GM23338 (cell line): ENCODE results near the gene EIF4A2. TPM values are rescaled to one million over a fixed set of nuclear protein-coding genes. Genes with fewer than 3 reads are reported as not detected.

Experiments
- ATAC-seq: fragments of 200-7000 bp; cut with Tn5 transposase; 3 replicates; pipeline ENCODE4 v1.9.1; 2020
- DNase-seq: peaks from one replicate; pipeline ENCODE4 v3.0.0-alpha.2; 2015; ENCODE audit warnings: low spot score
- H2AFZ ChIP-seq: fragments of 200-600 bp; sonication (generic); 2 replicates; pipeline ENCODE4 v1.8.0; 2016; ENCODE audit warnings: antibody characterized with exemption, mild to moderate bottlenecking, moderate library complexity
- H3F3A ChIP-seq: fragments of 200-600 bp; sonication (generic); replicated peaks from 2 replicates; pipeline ENCODE4 v1.8.0; 2017; ENCODE audit warnings: antibody characterized with exemption, mixed run types, low read depth
- H3K27ac ChIP-seq: fragments of 200-600 bp; sonication (generic); 2 replicates; pipeline ENCODE4 v1.6.1; 2016; ENCODE audit warnings: low read depth
- H3K27me3 ChIP-seq: fragments of 200-600 bp; sonication (generic); 2 replicates; pipeline ENCODE4 v1.8.0; 2016; ENCODE audit warnings: mild to moderate bottlenecking, mixed run types, moderate library complexity; ENCODE audit not compliant: insufficient read depth
- H3K36me3 ChIP-seq: fragments of 200-600 bp; sonication (generic); 2 replicates; pipeline ENCODE4 v1.8.0; 2016; ENCODE audit warnings: mild to moderate bottlenecking; ENCODE audit not compliant: insufficient read depth
- H3K4me1 ChIP-seq: fragments of 200-600 bp; sonication (generic); 2 replicates; pipeline ENCODE4 v1.8.0; 2016; ENCODE audit warnings: mild to moderate bottlenecking, moderate library complexity; ENCODE audit not compliant: insufficient read depth
- H3K4me2 ChIP-seq: fragments of 200-600 bp; sonication (generic); 2 replicates; pipeline ENCODE4 v1.7.1; 2017; ENCODE audit warnings: mixed run types
- H3K4me3 ChIP-seq: fragments of 200-600 bp; sonication (generic); 2 replicates; pipeline ENCODE4 v1.6.1; 2016; ENCODE audit warnings: mixed run types
- H3K79me2 ChIP-seq: fragments of 200-600 bp; sonication (generic); replicated peaks from 2 replicates; pipeline ENCODE4 v1.8.0; 2017; ENCODE audit warnings: mild to moderate bottlenecking; ENCODE audit not compliant: insufficient read depth
- H3K9me2 ChIP-seq: fragments of 200-600 bp; sonication (generic); 2 replicates; pipeline ENCODE4 v1.8.0; 2017; ENCODE audit not compliant: insufficient read depth
- H4K20me1 ChIP-seq: fragments of 200-600 bp; sonication (generic); replicated peaks from 2 replicates; pipeline ENCODE4 v1.8.0; 2017; ENCODE audit warnings: mild to moderate bottlenecking; ENCODE audit not compliant: insufficient read depth
- H3K27ac Mint-ChIP-seq: 2 replicates; pipeline ENCODE4 v1.8.0; 2020; ENCODE audit warnings: inconsistent platforms, mild to moderate bottlenecking, moderate library complexity, mixed read lengths
- H3K27me3 Mint-ChIP-seq: 3 replicates; pipeline ENCODE4 v1.8.0; 2022; ENCODE audit warnings: low read depth, mild to moderate bottlenecking, moderate library complexity, mixed read lengths, inconsistent platforms; ENCODE audit not compliant: insufficient read depth, poor library complexity
- H3K36me3 Mint-ChIP-seq: 3 replicates; pipeline ENCODE4 v1.8.0; 2021; ENCODE audit warnings: low read depth, mild to moderate bottlenecking, inconsistent platforms, moderate library complexity, mixed read lengths
- H3K4me1 Mint-ChIP-seq: 3 replicates; pipeline ENCODE4 v1.8.0; 2020; ENCODE audit warnings: mild to moderate bottlenecking, inconsistent platforms, mixed read lengths
- H3K4me3 Mint-ChIP-seq: 3 replicates; pipeline ENCODE4 v1.8.0; 2021; ENCODE audit warnings: moderate library complexity, mild to moderate bottlenecking, inconsistent platforms, mixed read lengths
- H3K9me3 Mint-ChIP-seq: 3 replicates; pipeline ENCODE4 v1.8.0; 2020; ENCODE audit warnings: moderate library complexity, mild to moderate bottlenecking, inconsistent platforms, mixed read lengths
- CREB1 ChIP-seq: fragments of 250-450 bp; sonication (Bioruptor Pico); IDR thresholded peaks from 2 replicates; pipeline ENCODE4 v1.5.0; 2020; ENCODE audit warnings: low read depth, mild to moderate bottlenecking, moderate library complexity
- CTCF ChIP-seq, 2 experiments: fragments of 200-600 bp in 1 of 2; sonication (generic) in 1 of 2; conservative IDR thresholded peaks; 2 replicates each; pipeline versions ENCODE4 v1.5.1 to v1.6.1; 2016 to 2017; ENCODE audit warnings: antibody characterized with exemption in 2 of 2, low read depth in 2 of 2, mild to moderate bottlenecking in 2 of 2, moderate library complexity in 1 of 2
- ETS1 ChIP-seq: IDR thresholded peaks from 2 replicates; pipeline ENCODE4 v1.6.1; 2016; ENCODE audit warnings: antibody characterized with exemption
- EZH2 ChIP-seq: fragments of 200-600 bp; sonication (generic); IDR thresholded peaks from one replicate; pipeline ENCODE4 v1.8.0; 2017; ENCODE audit warnings: antibody characterized with exemption, mild to moderate bottlenecking, low read depth; ENCODE audit not compliant: unreplicated experiment
- EZH2phosphoT487 ChIP-seq: fragments of 200-600 bp; sonication (generic); IDR thresholded peaks from one replicate; pipeline ENCODE4 v1.8.1; 2018; ENCODE audit warnings: antibody characterized with exemption; ENCODE audit not compliant: unreplicated experiment
- JUNB ChIP-seq: IDR thresholded peaks from one replicate; pipeline ENCODE4 v1.6.1; 2016; ENCODE audit warnings: antibody characterized with exemption; ENCODE audit not compliant: unreplicated experiment
- NANOG ChIP-seq: IDR thresholded peaks from 2 replicates; pipeline ENCODE4 v1.6.1; 2016; ENCODE audit warnings: antibody characterized with exemption, borderline replicate concordance
- POLR2AphosphoS5 ChIP-seq: IDR thresholded peaks from 2 replicates; pipeline ENCODE4 v1.6.1; 2016; ENCODE audit warnings: antibody characterized with exemption, low read depth
- REST ChIP-seq: IDR thresholded peaks from one replicate; pipeline ENCODE4 v1.6.1; 2018; ENCODE audit warnings: antibody characterized with exemption; ENCODE audit not compliant: unreplicated experiment
- STAT1 ChIP-seq: IDR thresholded peaks from one replicate; pipeline ENCODE4 v1.6.1; 2016; ENCODE audit warnings: antibody characterized with exemption; ENCODE audit not compliant: unreplicated experiment
- ZNF114 ChIP-seq: fragments of 250-450 bp; sonication (Bioruptor Pico); IDR thresholded peaks from 2 replicates; pipeline ENCODE4 v1.5.0; 2020; ENCODE audit warnings: mild to moderate bottlenecking, moderate library complexity
- ZNF331 ChIP-seq: fragments of 250-450 bp; sonication (Bioruptor Pico); IDR thresholded peaks from 2 replicates; pipeline ENCODE4 v1.5.0; 2020; ENCODE audit warnings: low read depth, mild to moderate bottlenecking, moderate library complexity
- ZNF462 ChIP-seq: fragments of 250-450 bp; sonication (Bioruptor Pico); IDR thresholded peaks from 2 replicates; pipeline ENCODE4 v1.5.0; 2020; ENCODE audit warnings: mild to moderate bottlenecking, moderate library complexity
- polyA plus RNA-seq: library from polyadenylated mRNA; unstranded; fragments of >200 nt; fragmentation: Nextera tagmentation; extraction: Ambion mirVana; gene quantifications from 2 replicates; pipeline ENCODE4 v1.2.1, GENCODE V29; 2016
- total RNA-seq: library from RNA; depleted of rRNA; stranded (reverse); fragments of >200 nt; shearing (Covaris generic); gene quantifications from 2 replicates; pipeline ENCODE4 v1.2.3, GENCODE V29; 2014

EIF4A2 gene
- total and polyA plus RNA-seq, 2 experiments from 2014 or later = 386 to 666 TPM

GRCh38 chr3:186760141-186760833 is 23.1 kb upstream of the EIF4A2 start:
- no peak overlapping the region for H2AFZ ChIP-seq
- H3K27ac ChIP-seq = no peak overlapping the region
- H3K79me2 ChIP-seq = no peaks in the 10 kb centered on the region
- Mint-ChIP-seq H3K9me3 (peaks cover 3% of the 10 kb centered on the region; the same call in 1 of the 3 replicates), H3K4me3 (no peak overlapping the region), H3K27me3 (peaks cover 7% of the 10 kb centered on the region), H3K4me1 (peaks cover 4% of the 10 kb centered on the region), H3K27ac (no peak overlapping the region), H3K36me3 (no peaks in the 10 kb centered on the region)
- TF ChIP-seq CREB1 (no peak), STAT1 (no peak), ZNF331 (no peak), REST (no peak), NANOG (no peak), ZNF462 (CRISPR knock-in tag) (no peak), JUNB (no peak), ETS1 (no peak), EZH2 (no peak), POLR2AphosphoS5 (no peak), EZH2phosphoT487 (no peak), ZNF114 (CRISPR knock-in tag) (no peak), CTCF (conservative IDR thresholded peaks at IDR 0.05; ENCODE audit: low read depth in 2 of 2) (no peak)
- 0 out of 2 replicates have a peak, but pooled peaks cover 3% of the 10 kb centered on the region for H3K9me2 ChIP-seq
- no peak overlapping the region for H3K4me3 ChIP-seq
- H4K20me1 ChIP-seq = no peaks in the 10 kb centered on the region
- H3K4me1 ChIP-seq = 0 out of 2 replicates have a peak, but pooled peaks cover 6% of the 10 kb centered on the region
- no peak overlapping the region for H3K4me2 ChIP-seq
- no peak for ATAC-seq
- no peaks in the 10 kb centered on the region for H3F3A ChIP-seq
- no peaks in the 10 kb centered on the region for H3K27me3 ChIP-seq
- no peaks in the 10 kb centered on the region for H3K36me3 ChIP-seq
- DNase-seq = no peak
